Mesenchymal stem cell (in vitro differentiated cells and primary cell): ENCODE results near the gene AKAP9.
A peak's percentile ranks its signal among the peaks of the same experiment; 100 is the strongest.

Source experiments
- DNase-seq: peaks from one replicate; pipeline ENCODE4 v3.0.0-alpha.2; 2013
- H2AFZ ChIP-seq: one replicate; pipeline ENCODE4 v1.6.1; 2013; ENCODE audit warnings: low read depth, mild to moderate bottlenecking, control low read depth, inconsistent platforms, low read length, moderate library complexity
- H2AK5ac ChIP-seq: 2 replicates; pipeline ENCODE4 v1.6.1; 2013; ENCODE audit warnings: low read length, moderate library complexity, mild to moderate bottlenecking, inconsistent platforms; ENCODE audit not compliant: severe bottlenecking
- H2BK120ac ChIP-seq: one replicate; pipeline ENCODE4 v1.6.1; 2013; ENCODE audit warnings: low read depth, mild to moderate bottlenecking, inconsistent platforms, low read length, moderate library complexity
- H2BK12ac ChIP-seq, 2 experiments: one replicate each; pipeline ENCODE4 v1.6.1; 2013; ENCODE audit warnings: inconsistent platforms in 2 of 2, low read length in 2 of 2, mild to moderate bottlenecking in 2 of 2, moderate library complexity in 2 of 2, control low read depth in 1 of 2
- H2BK15ac ChIP-seq: one replicate; pipeline ENCODE4 v1.6.1; 2013; ENCODE audit warnings: mild to moderate bottlenecking, low read depth, inconsistent platforms; ENCODE audit not compliant: poor library complexity, severe bottlenecking
- H2BK5ac ChIP-seq: 2 replicates; pipeline ENCODE4 v1.6.1; 2013; ENCODE audit warnings: low read depth, mild to moderate bottlenecking, low read length, control low read depth, inconsistent platforms; ENCODE audit not compliant: poor library complexity, severe bottlenecking
- H3K14ac ChIP-seq, 2 experiments: one replicate each; pipeline ENCODE4 v1.6.1; 2013; ENCODE audit warnings: inconsistent platforms in 2 of 2, low read length in 2 of 2, control low read depth in 1 of 2, mild to moderate bottlenecking in 1 of 2, moderate library complexity in 1 of 2
- H3K18ac ChIP-seq, 2 experiments: one replicate each; pipeline ENCODE4 v1.6.1; 2013; ENCODE audit warnings: inconsistent platforms in 2 of 2, low read length in 2 of 2, control low read depth in 1 of 2, low read depth in 1 of 2, mild to moderate bottlenecking in 1 of 2
- H3K23ac ChIP-seq, 2 experiments: one replicate each; pipeline ENCODE4 v1.6.1; 2013; ENCODE audit warnings: inconsistent platforms in 2 of 2, low read length in 2 of 2, mild to moderate bottlenecking in 2 of 2, moderate library complexity in 2 of 2, control low read depth in 1 of 2
- H3K27ac ChIP-seq: 2 replicates; pipeline ENCODE4 v1.5.1; 2013; ENCODE audit warnings: mild to moderate bottlenecking, moderate library complexity, low read length, control low read depth, inconsistent platforms; ENCODE audit not compliant: poor library complexity, severe bottlenecking
- H3K27me3 ChIP-seq, 2 experiments: 2 replicates each; pipeline versions ENCODE4 v1.6.1 to v1.7.0; 2013; ENCODE audit warnings: low read length in 2 of 2, mild to moderate bottlenecking in 2 of 2, moderate library complexity in 2 of 2, control low read depth in 1 of 2, inconsistent platforms in 1 of 2; ENCODE audit not compliant: control insufficient read depth in 1 of 2, insufficient read depth in 1 of 2
- H3K36me3 ChIP-seq, 2 experiments: 2 replicates each; pipeline versions ENCODE4 v1.6.1 to v1.7.0; 2013; ENCODE audit warnings: low read length in 2 of 2, control low read depth in 1 of 2, inconsistent platforms in 1 of 2, low read depth in 1 of 2, mild to moderate bottlenecking in 1 of 2; ENCODE audit not compliant: insufficient read depth in 2 of 2, control insufficient read depth in 1 of 2
- H3K4ac ChIP-seq, 2 experiments: one replicate each; pipeline ENCODE4 v1.6.1; 2013; ENCODE audit warnings: inconsistent platforms in 2 of 2, low read length in 2 of 2, mild to moderate bottlenecking in 2 of 2, moderate library complexity in 2 of 2, control low read depth in 1 of 2, low read depth in 1 of 2
- H3K4me1 ChIP-seq: 2 replicates; pipeline ENCODE4 v1.6.1; 2013; ENCODE audit warnings: low read depth, low read length, control low read depth; ENCODE audit not compliant: control insufficient read depth, insufficient read depth
- H3K4me2 ChIP-seq: 2 replicates; pipeline ENCODE4 v1.6.1; 2013; ENCODE audit warnings: low read length, mild to moderate bottlenecking, inconsistent platforms; ENCODE audit not compliant: poor library complexity, severe bottlenecking
- H3K4me3 ChIP-seq, 2 experiments: 2 replicates each; pipeline versions ENCODE4 v1.5.1 to v1.7.0; 2013; ENCODE audit warnings: low read length in 2 of 2, mild to moderate bottlenecking in 2 of 2, control low read depth in 1 of 2, low read depth in 1 of 2; ENCODE audit not compliant: insufficient read depth in 1 of 2
- H3K79me1 ChIP-seq: replicated peaks from 2 replicates; pipeline ENCODE4 v1.6.1; 2013; ENCODE audit warnings: mild to moderate bottlenecking, control low read depth, low read length, inconsistent platforms; ENCODE audit not compliant: poor library complexity, severe bottlenecking
- H3K9ac ChIP-seq: 2 replicates; pipeline ENCODE4 v1.7.0; 2013; ENCODE audit warnings: mild to moderate bottlenecking, low read length, moderate library complexity
- H3K9me3 ChIP-seq: 2 replicates; pipeline ENCODE4 v1.7.0; 2013; ENCODE audit warnings: mild to moderate bottlenecking, low read length; ENCODE audit not compliant: control insufficient read depth
- H4K8ac ChIP-seq: one replicate; pipeline ENCODE4 v1.6.1; 2013; ENCODE audit warnings: inconsistent platforms, mild to moderate bottlenecking, low read length, moderate library complexity
- H4K91ac ChIP-seq: one replicate; pipeline ENCODE4 v1.6.1; 2013; ENCODE audit warnings: mild to moderate bottlenecking, low read length, inconsistent platforms
- WGBS: methylation state at CpG from one replicate; pipeline ENCODE4 v1.1.7; 2013; ENCODE audit warnings: mixed read lengths; 5-methylcytosine and 5-hydroxymethylcytosine counted together

The AKAP9 gene

GRCh38 chr7:92131764-92132330 lies 191.2 kb downstream of the AKAP9 start:
- no peak overlapping the region for H3K14ac ChIP-seq
- H3K79me1 ChIP-seq, result peaks cover 5% of the 10 kb centered on the region
- H3K4me3 ChIP-seq, result peak overlapping the region in 1 of 2 experiments; percentile 95
- peaks cover 3 to 48% of the 10 kb centered on the region in 2 experiments for H3K36me3 ChIP-seq
- no peak overlapping the region for H2BK12ac ChIP-seq
- H3K18ac ChIP-seq, result no peak overlapping the region
- H2BK120ac ChIP-seq, result no peak overlapping the region
- H2AFZ ChIP-seq, result no peak overlapping the region
- 50% methylated on average over 2 of the region's 4 CpGs for WGBS
- H3K4me2 ChIP-seq, result no peak overlapping the region
- H3K23ac ChIP-seq, result no peak overlapping the region
- no peaks in the 10 kb centered on the region for H3K4me1 ChIP-seq
- H3K9ac ChIP-seq, result peak overlapping the region; percentile 98
- DNase-seq, result no peak
- no peak overlapping the region for H3K4ac ChIP-seq
- no peak overlapping the region for H2AK5ac ChIP-seq
- H4K8ac ChIP-seq, result no peak overlapping the region
- no peak overlapping the region for H2BK15ac ChIP-seq
- no peak overlapping the region for H2BK5ac ChIP-seq
- no peaks in the 10 kb centered on the region for H3K27me3 ChIP-seq
- H3K9me3 ChIP-seq, result no peaks in the 10 kb centered on the region
- no peak overlapping the region for H3K27ac ChIP-seq
- H4K91ac ChIP-seq, result no peak overlapping the region

DNA sequence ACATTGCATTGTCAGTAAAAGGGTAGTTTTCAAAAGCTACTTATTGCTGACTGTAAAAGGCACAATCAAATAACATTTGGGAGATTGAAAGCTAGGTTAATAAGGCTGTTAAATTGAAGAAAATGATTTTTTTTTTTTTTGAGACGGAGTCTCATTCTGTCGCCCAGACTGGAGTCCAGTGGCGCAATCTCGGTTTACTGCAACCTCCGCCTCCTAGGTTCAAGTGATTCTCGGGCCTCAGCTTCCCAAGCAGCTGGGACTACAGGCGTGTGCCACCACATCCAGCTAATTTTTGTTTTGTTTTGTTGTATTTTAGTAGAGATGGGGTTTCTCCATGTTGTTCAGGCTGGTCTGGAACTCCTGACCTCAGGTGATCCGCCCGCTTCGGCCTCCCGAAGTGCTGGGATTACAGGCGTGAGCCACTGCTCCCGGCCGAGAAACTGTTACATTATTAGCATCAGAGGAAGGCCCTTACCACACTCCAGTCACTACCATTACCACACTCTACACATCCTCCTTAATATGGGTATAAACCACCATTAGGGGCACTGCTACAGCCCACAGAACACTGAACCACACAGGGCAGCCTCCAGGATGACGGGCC lies 192.6 kb downstream of the AKAP9 start:
- no peaks in the 10 kb centered on the region for H3K27me3 ChIP-seq
- no peak overlapping the region for H2BK12ac ChIP-seq
- DNase-seq, result peak; percentile 42
- H2BK5ac ChIP-seq, result no peak overlapping the region
- H3K14ac ChIP-seq, result no peak overlapping the region
- peaks cover 3 to 34% of the 10 kb centered on the region in 2 experiments for H3K36me3 ChIP-seq
- H3K18ac ChIP-seq, result peak overlapping the region in 1 of 2 experiments; percentile 99
- no peak overlapping the region for H4K91ac ChIP-seq
- peaks cover 2% of the 10 kb centered on the region for H3K79me1 ChIP-seq
- H3K27ac ChIP-seq, result no peak overlapping the region
- H3K9me3 ChIP-seq, result no peaks in the 10 kb centered on the region
- no peak overlapping the region for H2AFZ ChIP-seq
- 25% methylated on average over 15 of the region's 15 CpGs for WGBS
- peak overlapping the region; percentile 94 to 95 for H3K4me3 ChIP-seq
- peak overlapping the region; percentile 74 for H3K4me2 ChIP-seq
- H3K23ac ChIP-seq, result no peak overlapping the region
- H3K4me1 ChIP-seq, result no peaks in the 10 kb centered on the region
- H4K8ac ChIP-seq, result no peak overlapping the region
- H3K4ac ChIP-seq, result peak overlapping the region in 1 of 2 experiments; percentile 61
- H2BK120ac ChIP-seq, result no peak overlapping the region
- H2AK5ac ChIP-seq, result no peak overlapping the region
- H3K9ac ChIP-seq, result peak overlapping the region; percentile 98
- H2BK15ac ChIP-seq, result no peak overlapping the region

DNA sequence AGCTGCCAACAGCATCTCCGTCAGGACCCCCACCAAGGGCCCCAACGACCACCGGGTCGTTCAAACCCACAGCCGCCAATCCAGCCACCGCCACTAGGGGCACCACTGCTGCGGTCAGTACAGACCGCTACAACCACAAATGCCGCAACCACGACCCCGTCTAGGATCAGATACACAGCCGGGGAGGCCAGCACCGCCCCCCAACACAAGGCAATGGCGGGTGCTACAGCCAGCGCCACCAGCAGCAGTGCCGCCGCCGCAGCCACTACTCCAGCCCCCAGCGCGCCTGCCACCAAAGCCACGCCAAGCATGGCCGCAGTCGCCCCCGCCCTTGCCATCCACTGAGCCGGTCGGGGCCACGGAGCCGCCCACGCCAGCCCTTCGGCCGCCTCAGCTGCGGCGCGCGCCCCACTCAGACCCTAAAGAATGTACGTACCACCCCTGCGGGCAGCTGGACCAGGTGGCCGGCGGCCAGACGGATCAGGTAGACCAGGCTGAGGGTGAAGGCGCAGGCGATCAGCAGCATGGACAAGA lies 193.1 kb downstream of the AKAP9 start:
- peak; percentile 78 for DNase-seq
- Histone ChIP-seq H3K9ac (peak overlapping the region; percentile 98), H3K4me3 (peak overlapping the region; percentile 94 to 95), H2BK120ac (peak overlapping the region; percentile 95), H3K4ac (peak overlapping the region; percentile 85 to 99), H3K79me1 (no peaks in the 10 kb centered on the region), H3K14ac (peak overlapping the region in 1 of 2 experiments; percentile 99), H4K8ac (peak overlapping the region; percentile 81), H2BK5ac (no peak overlapping the region), H3K18ac (peak overlapping the region; percentile 92 to 99), H4K91ac (peak overlapping the region; percentile 98), H3K9me3 (no peaks in the 10 kb centered on the region), H3K36me3 (peaks cover 0 to 28% of the 10 kb centered on the region in 2 experiments), H2AFZ (peak overlapping the region; percentile 75), H3K27me3 (no peaks in the 10 kb centered on the region), H3K4me1 (no peaks in the 10 kb centered on the region), H2BK15ac (peak overlapping the region; percentile 97), H3K27ac (peak overlapping the region; percentile 97), H2BK12ac (peak overlapping the region in 1 of 2 experiments; percentile 99), H3K23ac (peak overlapping the region; percentile 94 to 98), H3K4me2 (peak overlapping the region; percentile 74), H2AK5ac (no peak overlapping the region)
- WGBS, result under 1% methylated on average over 42 of the region's 42 CpGs
